Neutrophil (primary cell): ENCODE data around the gene SNX18.

Source experiments
- H3K27ac ChIP-seq: fragments of 200-600 bp; sonication (generic); 2 replicates; pipeline ENCODE4 v1.5.1; 2016; ENCODE audit warnings: mild to moderate bottlenecking, moderate library complexity
- H3K27me3 ChIP-seq: fragments of 200-600 bp; sonication (generic); 2 replicates; pipeline ENCODE4 v1.6.0; 2016; ENCODE audit warnings: mild to moderate bottlenecking
- H3K36me3 ChIP-seq: fragments of 200-600 bp; sonication (generic); 2 replicates; pipeline ENCODE4 v1.5.1; 2017
- H3K4me1 ChIP-seq, 2 experiments: fragments of 200-600 bp in 1 of 2; sonication (generic) in 1 of 2; 1 replicate in 1 of 2; 2 replicates in 1 of 2; pipeline versions ENCODE4 v1.5.1 to v1.6.1; 2013 to 2016; ENCODE audit warnings: low read depth in 1 of 2, low read length in 1 of 2, mild to moderate bottlenecking in 1 of 2, moderate library complexity in 1 of 2; ENCODE audit not compliant: control insufficient read depth in 1 of 2, insufficient read depth in 1 of 2
- H3K4me3 ChIP-seq, 2 experiments: fragments of 200-600 bp in 1 of 2; sonication (generic) in 1 of 2; 1 replicate in 1 of 2; 2 replicates in 1 of 2; pipeline ENCODE4 v1.5.1; 2013 to 2016; ENCODE audit warnings: low read depth in 1 of 2, low read length in 1 of 2, mild to moderate bottlenecking in 1 of 2, moderate library complexity in 1 of 2
- H3K9me3 ChIP-seq: fragments of 200-600 bp; sonication (generic); 2 replicates; pipeline ENCODE4 v1.5.1; 2016
- CTCF ChIP-seq: fragments of 200-600 bp; sonication (generic); IDR thresholded peaks from 2 replicates; pipeline ENCODE4 v1.5.1; 2016; ENCODE audit warnings: antibody characterized with exemption

The SNX18 gene

GRCh38 chr5:54492178-54492577 lies 25.4 kb upstream of the SNX18 start:
- no peak for TF ChIP-seq CTCF
- Histone ChIP-seq H3K4me3 (no peak overlapping the region), H3K27ac (no peak overlapping the region), H3K9me3 (no peaks in the 10 kb centered on the region), H3K27me3 (no peaks in the 10 kb centered on the region), H3K36me3 (no peaks in the 10 kb centered on the region), H3K4me1 (no peaks in the 10 kb centered on the region)

GRCh38 chr5:54495027-54495426 lies 22.5 kb upstream of the SNX18 start:
- Histone ChIP-seq H3K27me3 (no peaks in the 10 kb centered on the region), H3K9me3 (no peaks in the 10 kb centered on the region), H3K4me3 (no peak overlapping the region), H3K27ac (no peak overlapping the region), H3K36me3 (no peaks in the 10 kb centered on the region), H3K4me1 (no peaks in the 10 kb centered on the region)
- no peak for TF ChIP-seq CTCF

- H3K4me1 ChIP-seq, result peaks cover 9 to 17% of the 10 kb centered on the region in 2 experiments
- H3K27me3 ChIP-seq, result no peaks in the 10 kb centered on the region
- H3K27ac ChIP-seq, result no peak overlapping the region
- no peaks in the 10 kb centered on the region for H3K9me3 ChIP-seq
- no peak overlapping the region for H3K4me3 ChIP-seq
- peaks cover 10% of the 10 kb centered on the region for H3K36me3 ChIP-seq
- TF ChIP-seq CTCF, result no peak
Observed at GRCh38 chr5:54514291-54514690, 3.3 kb upstream of the SNX18 start.

- H3K4me3 ChIP-seq, result no peak overlapping the region
- no peaks in the 10 kb centered on the region for H3K27me3 ChIP-seq
- H3K9me3 ChIP-seq, result no peaks in the 10 kb centered on the region
- H3K4me1 ChIP-seq, result peaks cover 9 to 20% of the 10 kb centered on the region in 2 experiments
- peaks cover 13% of the 10 kb centered on the region for H3K36me3 ChIP-seq
- no peak for TF ChIP-seq CTCF
- H3K27ac ChIP-seq, result no peak overlapping the region
Observed at GRCh38 chr5:54514841-54515432, 2.6 kb upstream of the SNX18 start.

GRCh38 chr5:54515634-54516033 lies 1.9 kb upstream of the SNX18 start:
- H3K36me3 ChIP-seq, result peaks cover 13% of the 10 kb centered on the region
- no peaks in the 10 kb centered on the region for H3K9me3 ChIP-seq
- TF ChIP-seq CTCF, result no peak
- H3K4me1 ChIP-seq, result peaks cover 9 to 24% of the 10 kb centered on the region in 2 experiments
- no peak overlapping the region for H3K4me3 ChIP-seq
- no peaks in the 10 kb centered on the region for H3K27me3 ChIP-seq
- no peak overlapping the region for H3K27ac ChIP-seq
